HG03520 (cell line): Measurements from ENCODE around the gene SERPINF2.
"Not testable (repeated sequence)": the region's sequence is repeated elsewhere in the genome, so short reads cannot be mapped to it uniquely, and the experiment has no call there.

Source experiments
- ATAC-seq: cut with Tn5 transposase; IDR thresholded peaks from one replicate; pipeline ENCODE4 v1.9.1; 2021; ENCODE audit warnings: mild to moderate bottlenecking, moderate library complexity; ENCODE audit not compliant: unreplicated experiment

SERPINF2 gene

DNA sequence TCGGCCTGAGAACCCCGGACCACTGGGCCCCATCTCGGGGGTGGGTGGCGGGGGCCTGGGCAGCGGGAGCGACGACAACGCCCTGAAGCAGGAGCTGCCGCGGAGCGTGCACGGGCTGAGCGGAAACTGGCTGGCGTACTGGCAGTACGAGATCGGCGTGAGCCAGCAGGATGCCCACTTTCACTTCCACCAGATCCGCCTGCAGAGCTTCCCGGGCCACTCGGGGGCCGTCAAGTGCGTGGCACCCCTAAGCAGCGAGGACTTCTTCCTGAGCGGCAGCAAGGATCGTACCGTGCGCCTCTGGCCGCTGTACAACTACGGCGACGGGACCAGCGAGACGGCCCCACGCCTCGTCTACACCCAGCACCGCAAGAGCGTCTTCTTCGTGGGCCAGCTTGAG is 8.9 kb upstream of the SERPINF2 start:
- ATAC-seq, result no peak

DNA sequence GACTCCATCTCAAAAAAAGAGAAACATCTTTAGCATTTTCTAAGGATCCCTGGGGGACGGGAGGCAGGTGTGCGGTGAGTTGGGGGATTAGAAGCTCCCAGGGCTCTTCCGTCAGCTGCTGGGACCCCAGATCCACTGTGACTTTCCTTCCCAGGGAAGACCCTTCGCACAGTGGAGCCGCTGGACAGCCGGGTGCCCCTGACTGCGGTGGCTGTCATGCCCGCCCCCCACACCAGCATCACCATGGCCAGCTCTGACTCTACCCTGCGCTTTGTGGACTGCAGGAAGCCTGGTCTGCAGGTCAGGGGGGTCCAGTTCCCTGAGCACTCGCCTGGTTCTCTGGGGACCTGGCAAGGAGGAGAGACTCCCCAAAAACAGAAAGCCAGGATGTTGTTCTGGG is 7.3 kb upstream of the SERPINF2 start:
- no peak for ATAC-seq

DNA sequence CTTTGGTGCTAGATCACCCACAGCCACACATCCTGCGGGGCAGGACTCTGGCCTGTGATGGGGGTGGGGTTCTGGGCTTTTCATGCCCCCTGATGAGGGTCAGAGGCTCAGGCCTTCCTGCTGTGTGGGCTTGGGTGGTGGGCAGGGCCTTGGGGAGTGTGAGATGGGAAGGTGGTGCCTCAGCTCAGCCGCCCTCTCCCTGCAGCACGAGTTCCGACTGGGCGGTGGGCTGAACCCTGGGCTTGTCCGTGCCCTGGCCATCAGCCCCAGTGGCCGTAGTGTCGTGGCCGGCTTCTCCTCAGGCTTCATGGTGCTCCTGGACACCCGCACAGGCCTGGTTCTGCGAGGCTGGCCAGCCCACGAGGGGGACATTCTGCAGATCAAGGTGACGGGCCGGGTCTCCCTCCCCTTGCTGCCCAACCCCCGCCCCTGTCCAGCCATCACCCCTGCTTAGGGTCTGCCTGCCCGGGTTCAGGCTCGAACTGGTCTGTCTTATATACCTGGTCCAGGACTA is 6.8 kb upstream of the SERPINF2 start:
- no peak for ATAC-seq

DNA sequence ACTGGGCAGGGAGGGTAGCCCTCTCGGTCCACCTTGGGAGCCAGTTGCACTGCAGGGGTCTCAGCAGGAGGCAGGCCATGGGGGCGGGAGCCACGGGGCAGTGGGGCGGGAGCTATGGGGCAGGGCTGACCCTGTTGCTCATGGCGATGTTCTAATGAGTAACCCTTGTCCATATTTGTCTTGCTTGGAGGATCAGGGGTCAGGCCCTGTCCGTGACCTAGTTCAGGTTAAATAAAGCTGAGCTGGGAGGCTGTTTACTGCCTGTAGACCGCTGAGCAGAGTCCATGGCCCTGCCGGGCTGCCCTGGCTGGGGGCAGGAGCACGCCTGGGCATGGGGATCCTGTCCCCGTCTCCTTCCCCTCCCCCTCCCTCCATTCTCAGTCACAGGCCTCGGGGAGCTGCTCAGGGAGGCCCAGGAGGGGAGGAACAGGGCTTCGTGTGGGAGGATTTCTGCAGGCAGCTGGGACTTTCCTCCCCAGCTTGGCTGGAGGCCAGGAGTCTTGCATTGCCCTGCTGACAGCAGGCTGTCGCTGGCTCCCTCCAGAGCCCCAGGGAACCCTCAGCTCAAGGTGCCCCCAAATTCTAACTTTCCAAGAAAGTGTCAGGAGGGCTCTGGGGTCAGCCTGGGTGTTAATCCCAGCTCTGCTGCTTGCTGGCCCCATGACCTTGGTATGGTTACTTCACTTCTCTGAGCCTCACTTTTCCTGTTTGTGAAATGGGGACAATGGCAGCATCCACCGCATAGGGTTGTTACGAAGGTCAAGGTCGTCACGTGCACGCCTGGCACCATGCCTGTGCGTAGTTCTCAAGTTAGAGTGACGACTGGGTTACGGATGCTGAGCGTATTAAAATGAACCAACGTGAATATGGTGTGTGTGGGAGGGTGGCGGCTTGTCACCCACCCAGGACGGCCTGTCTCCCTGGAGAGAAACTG is 6.1 kb upstream of the SERPINF2 start:
- ATAC-seq, result no peak

DNA sequence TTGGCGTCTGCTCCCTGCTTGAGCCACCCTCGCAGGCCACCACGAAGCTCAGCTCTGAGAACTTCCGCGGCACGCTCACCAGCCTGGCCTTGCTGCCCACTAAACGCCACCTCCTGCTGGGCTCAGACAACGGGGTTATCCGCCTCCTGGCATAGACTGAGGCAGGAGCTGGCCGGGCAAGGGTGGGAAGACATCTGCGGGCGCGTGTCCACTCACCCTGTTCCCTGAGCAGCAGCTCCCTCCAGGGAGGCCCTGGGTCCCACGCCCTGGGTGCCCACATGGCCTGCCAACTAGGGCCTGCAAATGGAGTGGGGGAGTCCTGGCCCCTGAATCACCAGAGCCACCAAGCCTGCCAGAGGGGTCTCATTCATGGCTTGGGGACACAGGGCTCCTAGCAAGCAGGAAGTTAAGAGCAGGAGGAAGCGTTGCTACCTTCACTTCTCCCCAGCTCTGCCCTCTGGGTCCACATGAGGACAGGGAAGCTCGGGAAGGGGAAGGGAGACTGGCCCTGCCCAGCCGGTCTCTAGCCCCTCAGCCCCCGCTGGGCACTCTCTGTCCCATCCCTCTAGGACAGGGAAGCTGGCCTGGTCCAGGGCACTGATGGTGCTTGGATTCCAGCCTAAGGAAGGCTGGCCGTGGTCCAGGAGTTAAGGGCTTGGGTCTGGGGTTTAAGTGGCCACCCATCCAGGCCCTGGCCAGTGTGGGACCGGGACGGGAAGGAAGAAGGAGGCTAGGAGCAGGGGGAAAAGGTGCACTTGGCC is 5.0 kb upstream of the SERPINF2 start:
- no peak for ATAC-seq

DNA sequence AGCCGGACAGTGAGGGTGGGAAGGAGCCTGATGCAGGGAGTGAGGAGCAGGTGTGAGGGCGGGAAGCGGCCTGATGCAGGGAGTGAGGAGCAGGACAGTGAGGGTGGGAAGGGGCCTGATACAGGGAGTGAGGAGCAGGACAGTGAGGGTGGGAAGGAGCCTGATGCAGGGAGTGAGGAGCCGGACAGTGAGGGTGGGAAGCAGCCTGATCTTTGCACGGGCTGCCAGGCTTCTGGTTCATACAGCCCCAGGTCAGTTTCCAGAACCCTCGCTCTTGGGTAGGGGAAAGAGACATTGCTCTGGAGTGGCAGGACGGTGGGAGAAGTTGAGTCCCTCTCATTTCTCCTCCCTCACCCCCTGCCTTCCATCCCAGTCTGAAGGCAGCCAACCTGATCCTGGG is 772 bp upstream of the SERPINF2 start:
- not testable (repeated sequence) for ATAC-seq

DNA sequence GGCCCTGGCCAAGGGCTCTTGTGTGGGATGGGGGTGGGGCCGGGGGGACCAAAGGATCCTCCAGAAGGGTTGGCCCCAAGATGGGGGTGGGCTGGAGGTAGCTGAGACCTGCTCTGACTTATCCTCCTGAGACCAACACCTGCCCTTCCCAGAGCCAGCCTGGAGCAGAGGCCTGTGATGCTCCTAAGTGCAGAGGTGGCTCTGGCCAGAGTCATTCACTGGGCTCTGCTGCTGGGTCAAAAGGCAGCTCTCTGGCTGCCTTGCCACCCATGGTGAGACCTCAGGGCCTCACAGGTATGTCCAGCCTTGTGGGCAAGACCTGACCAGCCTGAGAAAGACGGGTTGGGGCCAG is 393 bp downstream of the SERPINF2 start:
- ATAC-seq, result no peak

DNA sequence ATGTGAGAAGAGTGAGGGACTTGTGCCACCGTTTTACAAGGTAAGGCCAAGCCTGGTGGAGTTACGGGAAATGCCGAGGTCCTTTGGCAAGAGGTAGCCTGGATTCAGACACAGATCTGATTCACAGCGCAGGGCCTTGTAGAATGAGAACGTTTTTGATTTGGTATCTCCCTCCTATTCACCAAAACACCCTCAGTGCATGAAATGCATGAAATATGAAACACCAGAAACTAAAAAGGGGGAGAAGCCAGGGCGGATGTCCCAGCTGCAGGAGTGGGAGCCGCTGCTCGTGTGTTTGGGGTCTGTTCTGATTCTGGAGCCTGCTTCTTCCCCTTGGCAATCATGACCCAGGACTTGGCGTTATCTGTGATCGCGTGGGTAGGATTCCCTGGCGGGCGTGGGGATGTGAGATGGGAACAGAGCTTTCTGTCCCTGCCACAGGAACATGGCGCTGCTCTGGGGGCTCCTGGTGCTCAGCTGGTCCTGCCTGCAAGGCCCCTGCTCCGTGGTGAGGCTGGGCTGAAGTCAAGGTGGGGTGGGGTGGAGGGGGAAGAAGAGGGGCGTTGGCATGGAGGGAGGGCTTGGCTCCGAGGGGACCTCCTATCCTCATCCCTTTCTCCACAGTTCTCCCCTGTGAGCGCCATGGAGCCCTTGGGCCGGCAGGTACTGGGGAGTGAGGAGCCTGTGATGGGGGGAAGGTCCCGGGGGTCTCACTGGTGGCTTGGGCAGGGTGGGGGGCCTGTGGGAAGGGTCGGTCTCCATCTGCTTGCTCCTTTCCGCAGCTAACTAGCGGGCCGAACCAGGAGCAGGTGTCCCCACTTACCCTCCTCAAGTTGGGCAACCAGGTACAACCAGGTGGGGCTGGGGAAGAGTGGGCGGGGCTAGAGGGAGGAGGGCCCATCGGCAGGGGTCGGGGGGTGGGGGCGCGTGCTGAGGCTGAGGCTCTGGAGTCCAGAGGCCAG is 2.2 kb downstream of the SERPINF2 start:
- no peak for ATAC-seq

DNA sequence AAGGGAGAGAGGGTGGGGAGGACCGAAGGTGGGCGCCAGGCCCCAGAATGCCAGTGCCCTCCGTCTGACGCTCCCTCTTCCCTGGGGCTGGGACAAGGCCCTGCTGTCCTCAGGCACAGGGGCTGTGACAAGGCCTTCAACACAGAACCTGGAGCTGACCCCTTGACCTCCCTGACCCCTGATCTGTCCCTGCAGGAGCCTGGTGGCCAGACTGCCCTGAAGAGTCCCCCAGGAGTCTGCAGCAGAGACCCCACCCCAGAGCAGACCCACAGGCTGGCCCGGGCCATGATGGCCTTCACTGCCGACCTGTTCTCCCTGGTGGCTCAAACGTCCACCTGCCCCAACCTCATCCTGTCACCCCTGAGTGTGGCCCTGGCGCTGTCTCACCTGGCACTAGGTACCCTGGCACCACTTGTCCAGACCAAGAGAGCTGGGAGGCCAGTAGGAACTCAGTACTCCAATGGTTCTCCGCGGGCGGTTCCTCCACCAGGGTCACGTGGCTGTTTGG is 2.9 kb downstream of the SERPINF2 start:
- ATAC-seq, result no peak

DNA sequence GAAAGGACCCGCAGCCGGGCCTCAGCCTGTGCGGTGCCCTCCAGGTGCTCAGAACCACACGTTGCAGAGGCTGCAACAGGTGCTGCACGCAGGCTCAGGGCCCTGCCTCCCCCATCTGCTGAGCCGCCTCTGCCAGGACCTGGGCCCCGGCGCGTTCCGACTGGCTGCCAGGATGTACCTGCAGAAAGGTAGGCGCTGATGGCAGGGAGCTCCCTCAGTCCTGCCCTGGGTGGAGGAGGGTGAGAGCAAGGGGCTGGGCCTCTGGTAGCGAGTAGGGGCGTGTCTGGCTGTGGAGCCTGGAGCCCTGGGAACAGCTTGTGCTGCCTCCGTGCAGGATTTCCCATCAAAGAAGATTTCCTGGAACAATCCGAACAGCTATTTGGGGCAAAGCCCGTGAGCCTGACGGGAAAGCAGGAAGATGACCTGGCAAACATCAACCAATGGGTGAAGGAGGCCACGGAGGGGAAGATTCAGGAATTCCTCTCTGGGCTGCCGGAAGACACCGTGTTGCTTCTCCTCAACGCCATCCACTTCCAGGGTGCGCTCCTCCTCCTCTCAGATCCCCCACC is 4.4 kb downstream of the SERPINF2 start:
- ATAC-seq, result no peak

DNA sequence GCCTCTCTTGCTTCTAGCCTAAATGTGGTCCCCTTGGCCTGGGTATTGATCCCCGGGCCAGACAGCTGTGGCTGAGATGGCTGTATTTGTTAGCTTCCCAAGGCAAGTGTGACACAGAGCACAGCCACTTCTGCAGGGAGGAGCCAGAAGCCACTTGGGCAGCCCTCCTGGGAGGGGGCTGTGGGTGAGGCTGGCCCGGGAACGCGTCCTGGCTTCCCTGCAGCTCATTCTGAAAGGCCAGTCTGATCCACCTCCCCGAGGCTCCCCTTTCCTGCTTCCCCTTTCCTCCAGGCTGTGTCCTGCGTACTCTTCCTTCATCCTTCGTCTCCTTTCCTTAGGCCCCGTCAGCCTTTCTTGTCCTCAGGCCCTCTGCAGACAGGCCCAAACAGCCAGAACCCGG is 8.0 kb downstream of the SERPINF2 start:
- ATAC-seq, result no peak

DNA sequence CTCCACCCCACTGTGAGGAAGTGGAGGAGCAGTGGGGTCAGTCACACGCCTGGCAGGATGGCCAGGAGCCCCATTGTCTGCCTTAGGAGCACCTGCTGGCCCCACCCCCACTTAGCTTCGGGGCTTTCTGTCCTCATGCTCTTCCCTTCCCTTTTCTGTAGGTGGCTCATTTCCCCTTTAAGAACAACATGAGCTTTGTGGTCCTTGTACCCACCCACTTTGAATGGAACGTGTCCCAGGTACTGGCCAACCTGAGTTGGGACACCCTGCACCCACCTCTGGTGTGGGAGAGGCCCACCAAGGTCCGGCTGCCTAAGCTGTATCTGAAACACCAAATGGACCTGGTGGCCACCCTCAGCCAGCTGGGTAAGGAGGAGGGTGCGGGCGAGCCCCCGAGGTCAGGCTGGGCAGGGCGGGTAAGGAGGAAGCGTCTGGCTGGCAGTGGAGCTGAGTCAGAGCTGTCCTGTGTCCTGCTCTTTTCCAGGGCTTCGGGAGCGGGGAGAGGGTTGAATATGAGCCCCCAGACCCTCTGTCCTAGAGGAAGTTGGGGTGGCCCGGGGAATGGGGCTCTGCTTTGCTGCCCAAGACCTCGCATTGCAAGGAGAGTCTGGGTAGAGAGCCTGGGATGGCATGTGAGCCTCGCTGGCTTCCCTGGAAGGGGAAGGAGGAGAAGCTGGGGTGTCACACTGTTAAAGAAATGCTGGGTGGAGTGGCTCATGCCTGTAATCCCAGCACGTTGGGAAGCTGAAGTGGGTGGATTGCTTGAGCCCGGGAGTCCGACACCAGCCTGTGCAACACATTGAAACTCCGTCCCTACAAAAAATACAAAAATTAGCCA is 10.0 kb downstream of the SERPINF2 start:
- no peak for ATAC-seq

DNA sequence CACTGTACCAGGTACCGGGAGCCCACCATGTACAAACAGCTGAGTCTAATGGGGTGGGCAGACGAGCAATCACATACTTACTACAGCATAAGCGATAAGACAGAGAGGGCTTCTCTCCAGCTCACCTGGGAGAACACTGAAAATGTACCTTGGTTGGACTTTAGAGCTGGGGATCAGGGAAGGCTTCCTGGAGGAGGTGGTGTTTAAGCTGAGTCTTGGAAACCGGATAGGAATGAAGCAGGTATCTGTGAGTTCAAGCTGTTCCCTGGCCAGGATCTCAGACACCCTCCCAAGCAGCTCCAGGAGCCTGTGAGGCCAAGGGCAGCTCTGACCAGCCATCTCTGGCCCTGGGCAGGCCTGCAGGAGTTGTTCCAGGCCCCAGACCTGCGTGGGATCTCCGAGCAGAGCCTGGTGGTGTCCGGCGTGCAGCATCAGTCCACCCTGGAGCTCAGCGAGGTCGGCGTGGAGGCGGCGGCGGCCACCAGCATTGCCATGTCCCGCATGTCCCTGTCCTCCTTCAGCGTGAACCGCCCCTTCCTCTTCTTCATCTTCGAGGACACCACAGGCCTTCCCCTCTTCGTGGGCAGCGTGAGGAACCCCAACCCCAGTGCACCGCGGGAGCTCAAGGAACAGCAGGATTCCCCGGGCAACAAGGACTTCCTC is 11.2 kb downstream of the SERPINF2 start:
- ATAC-seq, result no peak

DNA sequence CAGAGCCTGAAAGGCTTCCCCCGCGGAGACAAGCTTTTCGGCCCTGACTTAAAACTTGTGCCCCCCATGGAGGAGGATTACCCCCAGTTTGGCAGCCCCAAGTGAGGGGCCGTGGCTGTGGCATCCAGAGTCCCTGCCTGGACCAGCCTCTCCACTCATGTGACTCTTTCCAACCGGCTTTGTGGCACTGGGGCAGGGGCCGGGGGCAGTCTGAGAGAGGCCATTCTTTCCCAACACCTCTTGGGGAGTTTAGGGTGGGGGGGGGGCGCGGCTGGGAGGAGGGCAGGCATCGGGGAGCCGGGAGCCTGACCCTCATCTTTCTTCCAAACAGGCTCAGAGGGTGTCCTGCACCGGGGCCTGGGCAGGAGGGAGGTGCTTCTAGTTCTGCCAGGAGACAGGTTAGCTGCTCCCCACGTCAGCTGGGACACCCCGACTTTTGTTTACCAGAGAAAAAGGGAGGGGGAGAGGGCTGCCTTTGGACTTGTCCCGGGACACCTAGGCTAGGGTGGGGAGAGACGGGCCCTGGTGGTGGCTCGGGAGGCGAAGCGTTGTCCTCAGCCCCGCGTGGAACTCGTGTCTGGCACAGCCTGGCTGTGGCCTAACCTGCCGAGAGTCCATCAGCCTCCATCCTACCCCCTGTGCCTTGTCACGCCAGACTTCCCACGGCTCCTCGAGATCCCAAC is 11.9 kb downstream of the SERPINF2 start:
- no peak for ATAC-seq

DNA sequence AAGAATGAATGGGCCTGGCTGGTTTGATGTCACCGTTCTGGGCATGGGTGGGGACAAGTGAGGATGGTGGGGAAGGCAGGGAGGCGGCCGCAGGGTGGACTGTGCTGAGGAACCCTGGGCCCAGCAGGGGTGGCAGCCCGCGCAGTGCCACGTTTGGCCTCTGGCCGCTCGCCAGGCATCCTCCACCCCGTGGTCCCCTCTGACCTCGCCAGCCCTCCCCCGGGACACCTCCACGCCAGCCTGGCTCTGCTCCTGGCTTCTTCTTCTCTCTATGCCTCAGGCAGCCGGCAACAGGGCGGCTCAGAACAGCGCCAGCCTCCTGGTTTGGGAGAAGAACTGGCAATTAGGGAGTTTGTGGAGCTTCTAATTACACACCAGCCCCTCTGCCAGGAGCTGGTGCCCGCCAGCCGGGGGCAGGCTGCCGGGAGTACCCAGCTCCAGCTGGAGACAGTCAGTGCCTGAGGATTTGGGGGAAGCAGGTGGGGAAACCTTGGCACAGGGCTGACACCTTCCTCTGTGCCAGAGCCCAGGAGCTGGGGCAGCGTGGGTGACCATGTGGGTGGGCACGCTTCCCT is 12.7 kb downstream of the SERPINF2 start:
- ATAC-seq, result no peak

DNA sequence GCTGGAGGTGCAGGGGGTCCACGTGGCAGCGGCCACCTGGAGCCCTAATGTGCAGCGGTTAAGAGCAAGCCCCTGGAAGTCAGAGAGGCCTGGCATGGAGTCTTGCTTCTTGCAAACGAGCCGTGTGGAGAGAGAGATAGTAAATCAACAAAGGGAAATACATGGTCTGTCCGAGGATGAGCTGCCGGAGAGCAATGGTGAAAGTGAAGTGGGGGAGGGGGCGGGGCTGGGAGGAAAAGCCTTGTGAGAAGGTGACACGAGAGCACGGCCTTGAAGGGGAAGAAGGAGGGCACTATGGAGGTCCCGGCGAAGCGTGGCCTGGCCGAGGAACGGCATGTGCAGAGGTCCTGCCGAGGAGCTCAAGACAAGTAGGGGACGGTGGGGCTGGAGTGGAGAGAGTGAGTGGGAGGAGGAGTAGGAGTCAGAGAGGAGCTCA is 13.2 kb downstream of the SERPINF2 start:
- ATAC-seq, result no peak

DNA sequence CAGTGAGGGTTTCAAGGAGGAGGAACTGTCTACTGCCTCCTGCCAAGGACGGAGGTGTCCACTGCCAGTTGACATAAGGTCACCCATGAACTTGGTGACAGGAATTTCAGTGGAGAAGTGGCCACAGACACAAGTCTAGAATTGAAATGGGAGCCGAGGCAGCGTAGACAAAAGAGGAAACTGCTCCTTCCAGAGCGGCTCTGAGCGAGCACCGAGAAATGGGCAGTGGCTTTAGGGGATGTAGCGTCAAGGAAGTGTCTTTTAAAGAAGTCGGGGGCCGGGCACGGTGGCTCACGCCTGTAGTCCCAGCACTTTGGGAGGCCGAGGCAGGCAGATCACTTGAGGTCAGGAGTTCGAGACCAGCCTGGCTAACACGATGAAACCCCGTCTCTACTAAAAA is 16.1 kb downstream of the SERPINF2 start:
- no peak for ATAC-seq

DNA sequence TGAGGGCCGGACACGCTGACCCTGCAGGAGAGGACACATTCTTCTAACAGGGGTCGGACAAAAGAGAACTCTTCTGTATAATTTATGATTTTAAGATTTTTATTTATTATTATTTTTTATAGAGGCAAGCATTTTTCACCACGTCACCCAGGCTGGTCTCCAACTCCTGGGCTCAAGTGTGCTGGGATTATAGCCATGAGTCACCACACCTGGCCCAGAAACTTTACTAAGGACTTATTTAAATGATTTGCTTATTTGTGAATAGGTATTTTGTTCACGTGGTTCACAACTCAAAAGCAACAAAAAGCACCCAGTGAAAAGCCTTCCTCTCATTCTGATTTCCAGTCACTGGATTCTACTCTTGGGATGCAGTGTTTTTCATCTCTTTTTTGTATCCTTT is 16.9 kb downstream of the SERPINF2 start:
- no peak for ATAC-seq
